OCI-LY3 (cell line): ENCODE results near the gene CEP135.

Experiments
- H2AFZ ChIP-seq: fragments of 200-600, 300-600 bp; shearing (Covaris generic); 2 replicates; pipeline ENCODE4 v1.6.0; 2014; ENCODE audit warnings: antibody characterized with exemption, low read depth, low read length
- H3K27ac ChIP-seq: fragments of 200-600, 300-600 bp; sonication (generic); 2 replicates; pipeline ENCODE4 v1.5.1; 2014; ENCODE audit warnings: mild to moderate bottlenecking, low read length, moderate library complexity, mixed read lengths
- H3K27me3 ChIP-seq: fragments of 200-600, 300-600 bp; sonication (generic); 2 replicates; pipeline ENCODE4 v1.6.1; 2014; ENCODE audit warnings: low read depth, low read length, mixed read lengths
- H3K36me3 ChIP-seq: fragments of 200-600, 300-600 bp; sonication (generic); replicated peaks from 2 replicates; pipeline ENCODE3; 2014; ENCODE audit warnings: low read depth, low read length, mixed read lengths
- H3K4me1 ChIP-seq: fragments of 300-600, 200-600 bp; sonication (generic); 2 replicates; pipeline ENCODE4 v1.6.1; 2014; ENCODE audit warnings: low read length, mixed read lengths
- H3K4me2 ChIP-seq: fragments of 200-600, 300-600 bp; sonication (generic); 2 replicates; pipeline ENCODE4 v1.6.1; 2014; ENCODE audit warnings: low read length, mixed read lengths
- H3K4me3 ChIP-seq: fragments of 300-600, 200-600 bp; sonication (generic); 2 replicates; pipeline ENCODE4 v1.5.1; 2014; ENCODE audit warnings: antibody characterized with exemption, mild to moderate bottlenecking, low read length, moderate library complexity
- H3K79me2 ChIP-seq: fragments of 300-600, 200-600 bp; shearing (Covaris generic); 2 replicates; pipeline ENCODE4 v1.6.1; 2014; ENCODE audit warnings: mild to moderate bottlenecking, low read length, mixed read lengths
- H3K9ac ChIP-seq: fragments of 300-600, 200-600 bp; shearing (Covaris generic); 2 replicates; pipeline ENCODE4 v1.6.0; 2014; ENCODE audit warnings: mild to moderate bottlenecking, low read length, moderate library complexity
- H3K9me3 ChIP-seq: fragments of 200-600, 300-600 bp; shearing (Covaris generic); 2 replicates; pipeline ENCODE4 v1.6.1; 2014; ENCODE audit warnings: low read length, mixed read lengths; ENCODE audit not compliant: insufficient read depth
- H4K20me1 ChIP-seq: fragments of 200-600, 300-600 bp; sonication (generic); 2 replicates; pipeline ENCODE4 v1.6.1; 2016; ENCODE audit warnings: low read length, mixed read lengths; ENCODE audit not compliant: insufficient read depth
- EZH2phosphoT487 ChIP-seq: fragments of 200-600 bp; shearing (Covaris generic); IDR thresholded peaks from 2 replicates; pipeline ENCODE4 v1.6.1; 2018; ENCODE audit warnings: antibody characterized with exemption, mixed run types, low read depth
- TF ChIP-seq, protein P1 (sequence below): fragments of 200-600, 300-600 bp; sonication (generic); IDR thresholded peaks from 2 replicates; pipeline ENCODE4 v1.5.1; 2014; ENCODE audit warnings: antibody characterized with exemption, low read length, low read depth

Gene CEP135

DNA sequence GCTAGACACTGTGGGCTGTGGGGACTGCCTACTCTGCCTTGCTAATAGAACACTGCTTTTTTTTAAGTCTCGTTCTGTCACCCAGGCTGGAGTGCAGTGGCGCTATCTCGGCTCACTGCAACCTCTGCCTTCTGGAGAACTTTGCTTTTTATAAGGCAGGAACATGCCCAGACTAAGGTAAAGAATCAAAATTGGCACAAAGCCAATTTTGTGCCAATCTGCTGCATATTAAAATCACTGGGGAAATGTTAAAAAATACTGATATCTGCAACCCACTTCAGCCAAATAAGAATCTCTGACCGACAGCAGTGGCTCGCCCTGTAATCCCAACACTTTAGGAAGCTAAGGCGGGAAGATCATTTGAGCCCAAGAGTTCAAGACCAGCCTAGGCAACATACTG lies 36.5 kb upstream of the CEP135 start:
- TF ChIP-seq, protein P1, sequence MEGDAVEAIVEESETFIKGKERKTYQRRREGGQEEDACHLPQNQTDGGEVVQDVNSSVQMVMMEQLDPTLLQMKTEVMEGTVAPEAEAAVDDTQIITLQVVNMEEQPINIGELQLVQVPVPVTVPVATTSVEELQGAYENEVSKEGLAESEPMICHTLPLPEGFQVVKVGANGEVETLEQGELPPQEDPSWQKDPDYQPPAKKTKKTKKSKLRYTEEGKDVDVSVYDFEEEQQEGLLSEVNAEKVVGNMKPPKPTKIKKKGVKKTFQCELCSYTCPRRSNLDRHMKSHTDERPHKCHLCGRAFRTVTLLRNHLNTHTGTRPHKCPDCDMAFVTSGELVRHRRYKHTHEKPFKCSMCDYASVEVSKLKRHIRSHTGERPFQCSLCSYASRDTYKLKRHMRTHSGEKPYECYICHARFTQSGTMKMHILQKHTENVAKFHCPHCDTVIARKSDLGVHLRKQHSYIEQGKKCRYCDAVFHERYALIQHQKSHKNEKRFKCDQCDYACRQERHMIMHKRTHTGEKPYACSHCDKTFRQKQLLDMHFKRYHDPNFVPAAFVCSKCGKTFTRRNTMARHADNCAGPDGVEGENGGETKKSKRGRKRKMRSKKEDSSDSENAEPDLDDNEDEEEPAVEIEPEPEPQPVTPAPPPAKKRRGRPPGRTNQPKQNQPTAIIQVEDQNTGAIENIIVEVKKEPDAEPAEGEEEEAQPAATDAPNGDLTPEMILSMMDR: no peak
- TF ChIP-seq EZH2phosphoT487: no peak

DNA sequence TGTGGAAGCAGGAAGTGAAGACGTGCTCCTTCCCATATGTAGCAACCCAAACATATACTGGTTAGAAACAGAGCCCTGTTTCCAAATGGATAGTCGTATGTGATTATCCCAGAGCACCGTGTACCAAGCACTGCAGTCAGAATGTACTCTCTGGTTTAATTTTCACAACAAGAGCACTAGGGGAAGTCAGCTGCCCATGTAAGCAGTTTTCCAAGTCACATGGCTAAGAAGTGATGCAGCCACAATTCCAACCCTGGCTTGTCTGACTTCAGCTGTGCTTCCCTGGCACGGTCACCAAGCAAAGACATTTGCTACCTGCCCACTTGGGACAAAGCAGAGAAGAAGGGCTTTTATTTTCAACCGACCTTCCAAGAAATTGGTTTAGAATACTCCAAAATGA lies 28.2 kb upstream of the CEP135 start:
- Histone ChIP-seq H3K9ac (no peak overlapping the region), H3K4me1 (peaks cover 4% of the 10 kb centered on the region; the same call in 1 of the 2 replicates), H3K9me3 (no peaks in the 10 kb centered on the region), H3K27me3 (no peaks in the 10 kb centered on the region), H3K4me3 (no peak overlapping the region), H2AFZ (peak overlapping the region; percentile 16; the same call in 1 of the 2 replicates), H3K4me2 (no peak overlapping the region), H4K20me1 (no peaks in the 10 kb centered on the region), H3K36me3 (no peaks in the 10 kb centered on the region), H3K79me2 (no peaks in the 10 kb centered on the region), H3K27ac (no peak overlapping the region)
- TF ChIP-seq EZH2phosphoT487: no peak
- TF ChIP-seq, protein P1: no peak

More for the DNA sequence above, 36.5 kb upstream of the CEP135 start:
- Histone ChIP-seq H3K9me3 (no peaks in the 10 kb centered on the region), H3K79me2 (no peaks in the 10 kb centered on the region), H3K9ac (no peak overlapping the region), H4K20me1 (no peaks in the 10 kb centered on the region), H3K4me1 (no peaks in the 10 kb centered on the region), H3K4me3 (no peak overlapping the region), H3K27ac (no peak overlapping the region), H3K36me3 (no peaks in the 10 kb centered on the region), H3K27me3 (no peaks in the 10 kb centered on the region), H2AFZ (no peak overlapping the region), H3K4me2 (no peak overlapping the region)

DNA sequence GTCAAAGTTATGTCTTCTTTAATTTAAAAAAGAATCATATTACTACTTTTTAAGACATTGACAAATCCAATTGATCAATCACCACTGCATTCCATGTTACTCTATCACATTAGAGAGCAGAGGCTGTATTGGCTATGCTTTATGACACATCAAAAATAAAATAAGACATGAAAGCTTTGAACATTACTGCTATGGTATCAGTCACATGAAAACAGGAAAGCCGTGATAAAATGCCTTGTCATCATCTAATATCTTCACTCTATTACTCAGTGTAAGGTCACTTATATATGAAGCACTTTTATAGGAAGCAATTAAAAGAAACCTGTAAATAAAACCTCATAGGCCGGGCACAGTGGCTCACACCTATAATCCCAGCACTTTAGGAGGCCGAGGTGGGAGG lies 27.7 kb upstream of the CEP135 start:
- Histone ChIP-seq H3K4me3 (no peak overlapping the region), H3K4me2 (no peak overlapping the region), H3K36me3 (no peaks in the 10 kb centered on the region), H3K9me3 (no peaks in the 10 kb centered on the region), H3K9ac (no peak overlapping the region), H2AFZ (no peak overlapping the region), H4K20me1 (no peaks in the 10 kb centered on the region), H3K4me1 (peaks cover 8% of the 10 kb centered on the region), H3K27me3 (no peaks in the 10 kb centered on the region), H3K79me2 (no peaks in the 10 kb centered on the region), H3K27ac (no peak overlapping the region)
- TF ChIP-seq EZH2phosphoT487: no peak

DNA sequence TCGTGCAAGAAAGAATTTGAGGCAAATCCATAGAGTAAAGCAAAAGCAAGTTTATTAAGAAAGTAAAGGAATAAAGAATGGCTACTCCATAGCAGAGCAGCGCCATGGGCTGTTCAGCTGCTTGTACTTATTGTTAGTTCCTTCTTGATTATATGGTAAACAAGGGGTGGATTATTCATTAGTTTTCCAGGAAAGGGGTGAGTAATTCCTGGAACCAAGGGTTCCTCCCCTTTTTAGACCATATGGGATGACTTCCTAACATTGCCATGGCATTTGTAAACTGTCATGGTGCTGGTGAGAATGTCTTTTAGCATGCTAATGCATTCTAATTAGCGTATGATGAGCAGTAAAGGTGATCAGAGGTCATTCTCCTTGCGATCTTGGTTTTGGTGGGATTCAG lies 23.5 kb upstream of the CEP135 start:
- Histone ChIP-seq H3K4me2 (no peak overlapping the region), H3K4me3 (no peak overlapping the region), H2AFZ (no peak overlapping the region), H3K4me1 (peaks cover 38% of the 10 kb centered on the region), H4K20me1 (no peaks in the 10 kb centered on the region), H3K36me3 (no peaks in the 10 kb centered on the region), H3K27me3 (no peaks in the 10 kb centered on the region), H3K27ac (no peak overlapping the region), H3K79me2 (no peaks in the 10 kb centered on the region), H3K9ac (no peak overlapping the region), H3K9me3 (0 out of 2 replicates have a peak, but pooled peaks cover 3% of the 10 kb centered on the region)
- TF ChIP-seq, protein P1: no peak
- no peak for TF ChIP-seq EZH2phosphoT487
